T-helper 1 cell treated with Interleukin-12 subunit alpha and Interleukin-12 subunit beta and Interleukin-4 antibody, amounts not matched to agents 30 ng/mL and 1 ng/mL, for 36 hours (primary cell): Measurements from ENCODE around the gene TRIM56. TPM values are rescaled to one million over a fixed set of nuclear protein-coding genes. Genes with fewer than 3 reads are reported as not detected.
"Not testable (repeated sequence)": the region's sequence is repeated elsewhere in the genome, so short reads cannot be mapped to it uniquely, and the experiment has no call there.

Experiments used
- intact Hi-C: fragments of 100-400 bp; cut with micrococcal nuclease; formaldehyde crosslinking; loops from one replicate; pipeline ENCODE4 v1.15.1; 2024
- total RNA-seq: library from RNA; stranded (reverse); gene quantifications from 2 replicates; pipeline ENCODE4 v1.2.3, GENCODE V29; 2022

The TRIM56 gene, protein sequence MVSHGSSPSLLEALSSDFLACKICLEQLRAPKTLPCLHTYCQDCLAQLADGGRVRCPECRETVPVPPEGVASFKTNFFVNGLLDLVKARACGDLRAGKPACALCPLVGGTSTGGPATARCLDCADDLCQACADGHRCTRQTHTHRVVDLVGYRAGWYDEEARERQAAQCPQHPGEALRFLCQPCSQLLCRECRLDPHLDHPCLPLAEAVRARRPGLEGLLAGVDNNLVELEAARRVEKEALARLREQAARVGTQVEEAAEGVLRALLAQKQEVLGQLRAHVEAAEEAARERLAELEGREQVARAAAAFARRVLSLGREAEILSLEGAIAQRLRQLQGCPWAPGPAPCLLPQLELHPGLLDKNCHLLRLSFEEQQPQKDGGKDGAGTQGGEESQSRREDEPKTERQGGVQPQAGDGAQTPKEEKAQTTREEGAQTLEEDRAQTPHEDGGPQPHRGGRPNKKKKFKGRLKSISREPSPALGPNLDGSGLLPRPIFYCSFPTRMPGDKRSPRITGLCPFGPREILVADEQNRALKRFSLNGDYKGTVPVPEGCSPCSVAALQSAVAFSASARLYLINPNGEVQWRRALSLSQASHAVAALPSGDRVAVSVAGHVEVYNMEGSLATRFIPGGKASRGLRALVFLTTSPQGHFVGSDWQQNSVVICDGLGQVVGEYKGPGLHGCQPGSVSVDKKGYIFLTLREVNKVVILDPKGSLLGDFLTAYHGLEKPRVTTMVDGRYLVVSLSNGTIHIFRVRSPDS
- 63.4 and 73.7 TPM in 2 replicates for total RNA-seq

GRCh38 chr7:101085162-101085964 lies at the start of gene TRIM56:
TSS of gene TRIM56 (plus strand) at chr7:101085481. CDS start at chr7:101087313, 1,832 bp downstream.
- intact Hi-C loops: loop anchor here (1.0 to 10.0 kb wide), 12 partner anchors 8 to 1279 kb away; partner anchors contain the start of genes AP1S1, FIS1, PPP1R35 and UFSP1

DNA sequence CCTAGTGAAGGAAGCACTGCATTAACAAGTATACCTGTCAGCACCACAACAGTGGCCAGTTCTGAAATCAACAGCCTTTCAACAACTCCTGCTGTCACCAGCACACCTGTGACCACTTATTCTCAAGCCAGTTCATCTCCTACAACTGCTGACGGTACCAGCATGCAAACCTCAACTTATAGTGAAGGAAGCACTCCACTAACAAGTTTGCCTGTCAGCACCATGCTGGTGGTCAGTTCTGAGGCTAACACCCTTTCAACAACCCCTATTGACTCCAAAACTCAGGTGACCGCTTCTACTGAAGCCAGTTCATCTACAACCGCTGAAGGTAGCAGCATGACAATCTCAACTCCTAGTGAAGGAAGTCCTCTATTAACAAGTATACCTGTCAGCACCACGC lies 49.3 kb upstream of the TRIM56 start:
- intact Hi-C loops: no loop called here

DNA sequence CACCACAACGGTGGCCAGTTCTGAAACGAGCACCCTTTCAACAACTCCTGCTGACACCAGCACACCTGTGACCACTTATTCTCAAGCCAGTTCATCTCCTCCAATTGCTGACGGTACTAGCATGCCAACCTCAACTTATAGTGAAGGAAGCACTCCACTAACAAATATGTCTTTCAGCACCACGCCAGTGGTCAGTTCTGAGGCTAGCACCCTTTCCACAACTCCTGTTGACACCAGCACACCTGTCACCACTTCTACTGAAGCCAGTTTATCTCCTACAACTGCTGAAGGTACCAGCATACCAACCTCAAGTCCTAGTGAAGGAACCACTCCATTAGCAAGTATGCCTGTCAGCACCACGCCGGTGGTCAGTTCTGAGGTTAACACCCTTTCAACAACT lies 44.0 kb upstream of the TRIM56 start:
- intact Hi-C loops: not testable (repeated sequence)

DNA sequence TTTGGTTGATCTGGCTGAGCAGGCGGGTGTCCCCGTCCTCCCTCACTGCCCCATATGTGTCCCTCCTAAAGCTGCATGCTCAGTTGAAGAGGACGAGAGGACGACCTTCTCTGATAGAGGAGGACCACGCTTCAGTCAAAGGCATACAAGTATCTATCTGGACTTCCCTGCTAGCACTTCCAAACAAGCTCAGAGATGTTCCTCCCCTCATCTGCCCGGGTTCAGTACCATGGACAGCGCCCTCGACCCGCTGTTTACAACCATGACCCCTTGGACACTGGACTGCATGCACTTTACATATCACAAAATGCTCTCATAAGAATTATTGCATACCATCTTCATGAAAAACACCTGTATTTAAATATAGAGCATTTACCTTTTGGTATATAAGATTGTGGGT lies 26.9 kb upstream of the TRIM56 start:
- intact Hi-C loops: no loop called here

DNA sequence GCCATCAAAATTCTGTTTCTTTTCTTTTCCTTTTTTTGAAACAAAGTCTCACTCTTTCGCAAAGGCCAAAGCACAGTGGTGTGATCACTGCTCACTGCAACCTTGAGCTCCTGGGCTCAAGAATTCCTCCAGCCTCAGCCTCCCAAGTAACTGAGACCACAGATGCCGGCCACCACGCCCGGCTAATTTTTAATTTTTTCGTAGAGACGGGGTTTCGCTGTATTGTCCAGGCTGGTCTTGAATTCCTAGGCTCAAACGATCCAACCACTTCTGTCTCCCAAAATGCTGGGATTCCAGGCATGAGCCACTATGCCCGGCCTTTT lies 25.7 kb upstream of the TRIM56 start:
- intact Hi-C loops: loop anchor here (1.0 kb wide), 6 partner anchors 18 to 354 kb away; no protein-coding TSS in a partner anchor

GRCh38 chr7:101060992-101061391 lies 24.3 kb upstream of the TRIM56 start:
- intact Hi-C loops: no loop called here

DNA sequence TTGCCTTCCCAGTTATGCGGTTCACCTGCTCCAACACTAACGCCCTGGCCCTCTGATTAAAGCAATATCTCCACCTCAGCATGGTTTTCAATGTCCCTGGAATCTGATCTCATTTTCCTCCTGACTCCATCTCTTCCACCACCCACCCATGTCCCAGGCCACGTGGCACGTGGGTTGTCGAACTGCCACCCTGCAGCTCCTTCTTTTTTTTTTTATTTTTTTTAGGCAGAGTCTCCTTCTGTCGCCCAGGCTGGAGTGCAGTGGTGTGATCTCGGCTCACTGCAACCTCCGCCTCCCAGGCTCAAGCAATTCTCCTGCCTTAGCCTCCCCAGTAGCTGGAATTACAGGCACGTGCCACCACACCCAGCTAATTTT lies 21.1 kb upstream of the TRIM56 start:
- intact Hi-C loops: not testable (repeated sequence)

DNA sequence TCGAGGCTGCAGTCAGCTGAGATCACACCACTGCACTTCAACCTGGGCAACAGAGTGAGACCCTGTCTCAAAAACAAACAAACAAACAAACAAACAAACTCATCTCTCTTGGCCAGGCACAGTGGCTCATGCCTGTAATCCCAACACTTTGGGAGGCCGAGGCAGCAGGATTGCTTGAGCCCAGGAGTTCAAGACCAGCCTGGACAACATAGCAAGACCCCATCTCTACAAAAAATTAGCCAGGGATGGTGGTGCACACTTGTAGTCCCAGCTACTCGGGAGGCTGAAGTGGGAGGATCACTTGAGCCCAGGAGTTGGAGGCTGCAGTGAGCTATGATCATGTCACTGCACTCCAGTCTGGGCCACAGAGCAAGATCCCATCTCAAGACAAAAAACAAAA lies 20.1 kb upstream of the TRIM56 start:
- intact Hi-C loops: not testable (repeated sequence)

- intact Hi-C loops: no loop called here
These were observed 19.0 kb upstream of the TRIM56 start for GRCh38 chr7:101066141-101066832.

GRCh38 chr7:101066833-101067177 lies 18.5 kb upstream of the TRIM56 start:
- intact Hi-C loops: no loop called here

GRCh38 chr7:101068401-101068800 lies 16.9 kb upstream of the TRIM56 start:
- intact Hi-C loops: no loop called here

GRCh38 chr7:101071362-101072104 lies 13.7 kb upstream of the TRIM56 start:
- intact Hi-C loops: not testable (repeated sequence)

DNA sequence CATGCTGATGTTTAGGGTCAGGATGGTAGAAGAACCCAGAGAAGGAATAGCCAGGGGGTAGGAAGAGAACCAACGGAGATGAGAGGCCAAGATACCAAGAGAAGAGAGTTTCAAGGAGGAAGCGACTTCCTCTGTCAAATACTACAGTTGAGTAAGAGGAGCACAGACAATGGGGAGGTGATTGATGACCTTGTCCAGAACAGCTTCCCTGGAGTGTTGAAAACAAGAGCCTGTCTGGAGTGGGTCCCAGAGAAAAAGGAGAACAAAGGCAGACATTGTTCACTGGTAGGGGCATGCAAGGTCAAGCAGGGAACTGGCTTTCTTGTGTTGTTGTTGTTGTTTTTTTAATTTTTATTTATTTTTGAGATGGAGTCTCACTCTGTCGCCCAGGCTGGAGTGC lies 9.6 kb upstream of the TRIM56 start:
- intact Hi-C loops: no loop called here

GRCh38 chr7:101076183-101076582 lies 9.1 kb upstream of the TRIM56 start:
- intact Hi-C loops: not testable (repeated sequence)

GRCh38 chr7:101077303-101078086 lies 7.8 kb upstream of the TRIM56 start:
- intact Hi-C loops: loop anchor here (1.0 kb wide), 5 partner anchors 8 to 278 kb away; partner anchors contain the start of gene TRIM56

DNA sequence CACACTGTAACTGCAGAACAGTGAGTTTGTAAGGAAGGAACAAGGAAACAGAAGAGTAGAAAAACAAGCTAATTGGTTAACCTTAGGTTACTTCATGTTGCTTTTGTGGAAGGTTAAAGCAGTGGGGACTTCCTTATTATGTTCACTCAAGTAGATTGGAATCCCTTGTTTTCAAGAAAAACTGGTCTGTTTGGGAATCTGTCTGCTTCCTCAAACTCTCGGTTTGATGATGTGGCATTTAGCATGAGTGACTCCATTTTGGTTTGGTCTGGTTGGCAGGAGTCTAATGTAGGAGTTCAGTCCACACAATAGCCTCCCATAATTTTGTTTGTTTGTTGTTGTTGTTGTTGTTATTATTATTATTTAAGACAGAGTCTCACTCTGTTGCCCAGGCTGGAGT lies 3.8 kb upstream of the TRIM56 start:
- intact Hi-C loops: loop anchor here (10.0 kb wide), 1 partner anchor 1283 kb away; no protein-coding TSS in a partner anchor

GRCh38 chr7:101084865-101085161 lies 468 bp upstream of the TRIM56 start:
- intact Hi-C loops: loop anchor here (1.0 to 10.0 kb wide), 12 partner anchors 8 to 1280 kb away; partner anchors contain the start of genes AP1S1, FIS1, PPP1R35 and UFSP1

DNA sequence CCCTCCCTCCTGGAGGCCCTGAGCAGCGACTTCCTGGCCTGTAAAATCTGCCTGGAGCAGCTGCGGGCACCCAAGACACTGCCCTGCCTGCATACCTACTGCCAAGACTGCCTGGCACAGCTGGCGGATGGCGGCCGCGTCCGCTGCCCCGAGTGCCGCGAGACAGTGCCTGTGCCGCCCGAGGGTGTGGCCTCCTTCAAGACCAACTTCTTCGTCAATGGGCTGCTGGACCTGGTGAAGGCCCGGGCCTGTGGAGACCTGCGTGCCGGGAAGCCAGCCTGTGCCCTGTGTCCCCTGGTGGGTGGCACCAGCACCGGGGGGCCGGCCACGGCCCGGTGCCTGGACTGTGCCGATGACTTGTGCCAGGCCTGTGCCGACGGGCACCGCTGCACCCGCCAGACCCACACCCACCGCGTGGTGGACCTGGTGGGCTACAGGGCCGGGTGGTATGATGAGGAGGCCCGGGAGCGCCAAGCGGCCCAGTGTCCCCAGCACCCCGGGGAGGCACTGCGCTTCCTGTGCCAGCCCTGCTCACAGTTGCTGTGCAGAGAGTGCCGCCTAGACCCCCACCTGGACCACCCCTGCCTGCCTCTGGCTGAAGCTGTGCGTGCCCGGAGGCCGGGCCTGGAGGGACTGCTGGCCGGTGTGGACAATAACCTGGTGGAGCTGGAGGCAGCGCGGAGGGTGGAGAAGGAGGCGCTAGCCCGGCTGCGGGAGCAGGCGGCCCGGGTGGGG lies 2.2 kb downstream of the TRIM56 start:
- intact Hi-C loops: loop anchor here (5.0 to 10.0 kb wide), 2 partner anchors 80 to 1277 kb away; partner anchors contain the start of gene VGF

DNA sequence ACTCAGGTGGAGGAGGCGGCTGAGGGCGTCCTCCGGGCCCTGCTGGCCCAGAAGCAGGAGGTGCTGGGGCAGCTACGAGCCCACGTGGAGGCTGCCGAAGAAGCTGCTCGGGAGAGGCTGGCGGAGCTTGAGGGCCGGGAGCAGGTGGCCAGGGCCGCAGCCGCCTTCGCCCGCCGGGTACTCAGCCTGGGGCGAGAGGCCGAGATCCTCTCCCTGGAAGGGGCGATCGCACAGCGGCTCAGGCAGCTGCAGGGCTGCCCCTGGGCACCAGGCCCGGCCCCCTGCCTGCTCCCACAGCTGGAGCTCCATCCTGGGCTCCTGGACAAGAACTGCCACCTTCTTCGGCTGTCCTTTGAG lies 2.8 kb downstream of the TRIM56 start:
- intact Hi-C loops: loop anchor here (5.0 to 10.0 kb wide), 2 partner anchors 79 to 1277 kb away; partner anchors contain the start of gene VGF
